Skeletal muscle tissue (tissue), 2 donors: ENCODE results near the gene SNURF. TPM values are rescaled to one million over a fixed set of nuclear protein-coding genes. Genes with fewer than 3 reads are reported as not detected.

Source experiments
- small RNA-seq: library from RNA; depleted of rRNA; stranded (forward); fragments of <200 nt; gene quantifications from one replicate; pipeline ENCODE3, GENCODE V24; 2014
- total RNA-seq: library from RNA; depleted of rRNA; stranded (reverse); fragments of >200 nt; gene quantifications from one replicate; pipeline ENCODE4 v1.2.3, GENCODE V29; 2014

SNURF gene
- total RNA-seq, 1 donor from 2014 or later, result 36.0 TPM

Small RNA genes within 50 kb of the gene (small RNA-seq; reads per million reads assigned to genes)
- gene AC090602.1 (not detected), gene AC124312.4 (not detected), gene AC124312.5 (not detected)

Other genes starting within 250 kb of the SNURF start
- gene SNRPN, start within 50 bp of the SNURF start, total RNA-seq, result 150 TPM